Skin epidermis (tissue), 12 donors: ENCODE results near the gene DGKH.
"Not testable (repeated sequence)": the region's sequence is repeated elsewhere in the genome, so short reads cannot be mapped to it uniquely, and the experiment has no call there.

Experiments used
- H3K27ac ChIP-seq, 21 experiments: fragments of 200-600 bp; sonication (generic) in 11 of 21; one replicate each; pipeline ENCODE4 v1.5.0; 2020; ENCODE audit warnings: mild to moderate bottlenecking in 3 of 21, inconsistent platforms in 2 of 21, moderate library complexity in 2 of 21
- H3K4me3 ChIP-seq, 7 experiments: fragments of 200-600 bp; sonication (generic) in 2 of 7; one replicate each; pipeline ENCODE4 v1.5.0; 2020; ENCODE audit warnings: inconsistent platforms in 2 of 7, mild to moderate bottlenecking in 2 of 7, moderate library complexity in 1 of 7

DGKH gene

GRCh38 chr13:42146359-42146758 lies 97.9 kb downstream of the DGKH start:
- Histone ChIP-seq H3K4me3 (no peak overlapping the region), H3K27ac (no peak overlapping the region)

GRCh38 chr13:42148538-42148937 lies 100.1 kb downstream of the DGKH start:
- no peak overlapping the region for H3K27ac ChIP-seq
- H3K4me3 ChIP-seq, result no peak overlapping the region

- Histone ChIP-seq H3K4me3 (no peak overlapping the region), H3K27ac (no peak overlapping the region)
Observed at GRCh38 chr13:42149136-42149535, 100.7 kb downstream of the DGKH start.

DNA sequence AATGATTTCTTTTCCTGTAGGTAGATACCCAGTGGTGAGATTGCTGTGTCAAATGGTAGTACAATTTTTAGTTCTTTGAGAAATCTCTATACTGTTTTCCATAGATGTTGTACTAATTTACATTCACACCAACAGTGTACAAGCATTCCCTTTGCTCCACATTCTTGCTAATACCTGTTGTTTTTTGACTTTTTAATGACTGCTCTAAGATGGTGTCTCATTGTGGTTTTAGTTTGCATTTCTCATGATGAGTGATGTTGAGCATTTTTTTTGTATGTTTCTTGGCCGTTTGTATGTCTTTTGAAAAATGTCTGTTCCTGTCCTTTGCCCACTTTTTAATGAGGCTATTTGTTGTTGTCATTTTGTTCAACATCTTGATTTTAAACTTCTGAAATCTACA lies 103.3 kb downstream of the DGKH start:
- no peak overlapping the region for H3K27ac ChIP-seq
- no peak overlapping the region for H3K4me3 ChIP-seq

- H3K27ac ChIP-seq, result no peak overlapping the region
- H3K4me3 ChIP-seq, result no peak overlapping the region
Observed at GRCh38 chr13:42152495-42152894, 104.0 kb downstream of the DGKH start.

DNA sequence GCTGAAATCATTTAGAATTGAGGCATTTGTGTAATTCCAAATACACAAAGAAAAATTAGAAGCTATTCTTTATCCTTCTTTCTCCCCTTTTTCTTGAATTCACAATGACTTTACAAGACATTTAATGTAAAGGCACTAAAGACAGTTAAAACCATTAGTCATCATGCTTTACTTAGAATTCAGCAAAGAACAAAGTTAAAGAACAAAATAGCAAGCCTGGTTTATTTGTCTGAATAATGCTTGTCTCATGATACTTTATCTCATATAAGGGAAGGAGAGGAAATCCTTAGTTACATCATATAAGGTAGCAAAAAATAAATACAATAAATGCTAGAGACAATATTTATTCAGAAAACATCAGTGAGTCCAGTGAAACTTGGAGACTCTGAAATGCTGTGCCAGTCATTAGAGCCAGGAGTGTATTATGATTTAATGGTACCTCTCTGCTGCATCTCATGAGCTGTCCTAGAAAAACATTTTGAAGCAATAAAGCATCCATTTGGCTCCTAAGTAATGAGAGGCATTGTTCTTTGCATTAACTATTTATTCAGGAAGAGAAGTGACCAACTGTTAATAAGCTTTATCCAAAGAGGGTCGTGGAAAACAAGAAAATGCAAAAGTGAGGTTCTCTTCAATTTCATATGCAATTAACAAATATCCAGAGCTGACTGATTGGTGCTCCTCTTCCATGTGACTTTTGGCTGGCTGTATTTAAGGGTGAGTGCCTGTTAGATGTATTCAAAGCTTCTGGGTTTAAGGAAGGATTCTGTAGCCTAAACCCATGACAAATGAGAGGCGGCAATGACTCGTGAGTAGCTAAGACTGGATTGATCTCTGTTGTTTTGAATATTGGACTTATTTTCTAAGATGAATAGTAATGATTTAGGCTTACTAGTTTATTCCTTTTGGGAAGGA lies 105.0 kb downstream of the DGKH start:
- Histone ChIP-seq H3K27ac (no peak overlapping the region), H3K4me3 (no peak overlapping the region)

DNA sequence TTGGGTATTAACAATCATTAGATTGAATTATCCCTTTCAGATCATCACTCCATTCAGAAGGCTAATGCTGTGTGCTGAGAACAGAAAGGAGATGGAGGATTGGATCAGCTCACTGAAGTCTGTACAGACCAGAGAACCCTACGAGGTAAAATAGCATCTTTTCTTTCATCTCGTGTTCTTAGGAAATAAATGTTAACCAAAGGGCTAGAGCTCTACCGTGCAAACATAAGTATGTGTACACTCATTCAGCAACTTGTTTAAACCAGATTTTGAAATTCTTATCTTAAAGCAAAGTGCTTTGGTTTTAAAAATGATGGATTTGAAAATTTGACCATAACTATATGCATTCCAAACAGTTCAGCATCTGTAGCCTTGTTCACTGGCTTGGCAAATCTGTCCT lies 106.8 kb downstream of the DGKH start:
- H3K4me3 ChIP-seq, result no peak overlapping the region
- no peak overlapping the region for H3K27ac ChIP-seq

GRCh38 chr13:42163338-42163737 lies 114.9 kb downstream of the DGKH start:
- not testable (repeated sequence) for H3K4me3 ChIP-seq, H3K27ac ChIP-seq

DNA sequence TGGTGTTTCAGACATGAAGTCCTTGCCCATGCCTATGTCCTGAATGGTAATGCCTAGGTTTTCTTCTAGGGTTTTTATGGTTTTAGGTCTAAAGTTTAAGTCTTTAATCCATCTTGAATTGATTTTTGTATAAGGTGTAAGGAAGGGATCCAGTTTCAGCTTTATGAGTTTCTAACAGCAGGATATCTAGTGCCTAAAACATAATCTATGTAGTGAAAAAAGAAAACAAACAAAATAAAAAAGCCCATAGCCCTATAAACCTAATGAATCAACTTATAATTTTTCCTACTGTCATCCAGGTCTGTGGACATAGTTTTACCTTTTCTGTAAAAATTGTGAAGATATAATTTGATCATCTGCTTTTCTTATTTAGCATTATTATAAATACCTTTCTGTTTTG lies 115.5 kb downstream of the DGKH start:
- H3K4me3 ChIP-seq, H3K27ac ChIP-seq: not testable (repeated sequence)

DNA sequence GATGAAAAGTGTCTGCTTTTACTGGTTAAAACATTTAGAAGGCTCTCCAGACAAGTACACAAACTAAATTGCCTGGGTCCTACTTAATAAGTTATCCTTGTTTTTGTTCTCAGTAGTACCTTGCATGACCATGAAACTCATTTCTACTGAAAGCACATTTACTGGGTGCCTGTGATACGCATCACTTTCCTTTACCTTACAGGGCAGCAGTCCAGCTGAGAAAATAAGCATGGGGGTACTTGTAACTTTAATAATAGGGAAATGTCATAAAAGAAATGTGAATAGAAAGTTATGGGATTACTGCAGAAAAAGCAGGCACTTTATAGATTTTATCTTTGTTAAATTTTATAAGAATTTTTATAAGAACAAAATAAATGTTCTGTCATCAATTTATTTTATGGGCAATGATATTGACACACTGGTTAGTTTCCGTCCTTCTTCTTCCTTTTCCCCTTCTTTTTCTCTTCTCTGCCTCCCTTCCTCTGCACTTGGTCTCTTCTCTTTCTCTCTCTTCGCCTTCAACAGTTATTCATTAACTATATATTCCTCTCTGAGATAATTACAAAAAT lies 116.2 kb downstream of the DGKH start:
- Histone ChIP-seq H3K4me3 (no peak overlapping the region), H3K27ac (no peak overlapping the region)

DNA sequence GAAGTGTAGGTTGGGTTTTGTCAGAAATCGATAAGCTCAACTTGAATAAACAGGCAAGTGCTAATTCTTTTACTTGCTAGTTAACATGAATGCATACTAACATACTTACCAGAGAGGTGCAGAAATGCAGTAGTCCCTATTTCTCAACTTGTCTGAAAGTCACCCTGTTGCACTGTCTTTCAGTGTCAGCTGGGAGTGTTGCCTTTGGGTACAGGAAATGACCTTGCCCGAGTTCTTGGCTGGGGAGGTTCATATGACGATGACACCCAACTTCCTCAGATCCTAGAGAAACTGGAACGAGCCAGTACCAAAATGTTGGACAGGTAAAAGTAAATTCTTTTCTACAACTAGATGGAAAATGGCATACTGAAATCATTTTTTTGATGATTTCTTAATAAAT lies 120.0 kb downstream of the DGKH start:
- Histone ChIP-seq H3K4me3 (no peak overlapping the region), H3K27ac (no peak overlapping the region)

- Histone ChIP-seq H3K27ac (no peak overlapping the region), H3K4me3 (no peak overlapping the region)
Observed at GRCh38 chr13:42170029-42170428, 121.6 kb downstream of the DGKH start.

DNA sequence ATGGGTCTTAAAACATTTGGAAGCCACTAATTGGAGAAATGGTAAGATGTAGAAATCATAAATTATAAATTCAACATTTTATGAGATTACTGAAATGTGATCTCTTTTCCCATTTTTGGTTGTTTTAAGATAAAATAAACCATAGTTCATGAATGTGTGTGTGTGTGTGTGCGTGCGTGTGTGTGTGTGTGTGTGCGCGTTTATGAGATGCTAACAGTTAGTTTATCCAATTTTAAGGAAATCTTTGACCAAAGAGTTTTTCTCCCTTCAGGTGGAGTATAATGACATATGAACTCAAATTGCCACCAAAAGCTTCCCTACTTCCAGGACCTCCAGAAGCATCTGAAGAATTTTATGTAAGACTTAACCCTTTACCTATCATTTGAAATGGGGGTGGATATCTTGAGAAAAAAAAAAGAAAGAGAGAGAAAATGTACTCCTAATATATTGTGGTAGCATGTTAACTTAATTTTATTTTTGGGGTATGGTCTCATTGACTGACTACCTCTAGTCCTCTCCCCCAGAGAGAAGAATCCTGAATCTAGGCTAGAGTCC lies 125.4 kb downstream of the DGKH start:
- Histone ChIP-seq H3K4me3 (no peak overlapping the region), H3K27ac (no peak overlapping the region)

DNA sequence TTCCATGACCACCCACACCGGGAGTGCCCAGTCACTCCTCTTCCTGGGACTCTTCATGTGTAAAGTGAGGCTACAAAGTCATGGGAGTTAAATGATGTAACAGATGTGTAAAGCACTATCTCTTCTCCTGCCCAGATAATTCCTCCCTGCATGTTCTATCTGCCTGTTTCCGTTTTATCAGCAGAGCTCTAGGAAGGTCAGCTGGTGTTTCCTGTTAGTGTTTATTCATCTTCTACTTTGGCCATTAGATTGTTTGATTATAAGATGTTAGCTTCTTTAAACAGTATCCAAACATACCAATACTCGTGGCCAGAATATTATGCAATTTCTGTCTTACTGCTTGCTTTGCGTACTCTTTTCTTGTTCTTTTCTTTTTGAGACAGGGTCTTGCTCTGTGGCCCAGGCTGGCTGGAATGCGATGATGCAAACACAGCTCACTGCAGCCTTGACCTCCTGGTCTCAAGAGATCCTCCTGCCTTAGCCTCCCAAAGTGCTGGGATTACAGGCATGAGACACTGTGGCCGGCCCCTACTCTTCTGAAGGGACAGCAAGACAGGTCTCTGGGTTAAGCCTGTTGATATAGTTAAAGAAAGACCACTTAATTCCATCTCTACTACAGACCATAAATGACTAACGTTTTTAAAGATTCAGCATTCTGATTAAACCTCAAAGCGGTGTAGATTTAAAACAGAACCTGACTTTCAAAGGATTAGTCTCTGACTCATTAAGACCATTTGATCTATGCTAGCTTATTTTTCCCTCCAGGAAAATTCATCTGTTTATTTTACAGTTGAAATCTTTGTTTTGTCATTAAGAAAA lies 126.1 kb downstream of the DGKH start:
- H3K4me3 ChIP-seq, result no peak overlapping the region
- no peak overlapping the region for H3K27ac ChIP-seq

DNA sequence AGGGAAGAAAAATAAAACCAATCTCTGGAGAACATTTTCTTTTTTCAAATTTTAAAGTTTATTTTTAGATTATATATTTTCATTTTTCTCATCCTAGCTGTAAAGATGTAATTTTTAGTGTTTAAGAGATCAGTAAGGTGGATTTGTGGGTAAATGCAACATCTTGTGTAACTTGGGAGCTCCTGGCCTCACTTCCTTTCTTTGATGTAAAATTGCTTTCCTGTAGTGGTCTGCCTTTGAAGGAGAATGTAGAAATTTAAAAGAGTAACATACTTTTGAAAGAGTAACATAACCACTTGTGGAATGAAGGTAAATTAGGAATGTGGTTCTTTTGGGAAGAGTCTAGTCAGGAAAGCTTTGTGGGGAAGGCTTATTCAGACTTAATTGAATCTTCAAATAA lies 127.8 kb downstream of the DGKH start:
- Histone ChIP-seq H3K27ac (no peak overlapping the region), H3K4me3 (no peak overlapping the region)

- no peak overlapping the region for H3K27ac ChIP-seq
- no peak overlapping the region for H3K4me3 ChIP-seq
Observed at GRCh38 chr13:42177189-42177588, 128.7 kb downstream of the DGKH start.

- Histone ChIP-seq H3K27ac (no peak overlapping the region), H3K4me3 (no peak overlapping the region)
Observed at GRCh38 chr13:42181381-42181953, 133.0 kb downstream of the DGKH start.

DNA sequence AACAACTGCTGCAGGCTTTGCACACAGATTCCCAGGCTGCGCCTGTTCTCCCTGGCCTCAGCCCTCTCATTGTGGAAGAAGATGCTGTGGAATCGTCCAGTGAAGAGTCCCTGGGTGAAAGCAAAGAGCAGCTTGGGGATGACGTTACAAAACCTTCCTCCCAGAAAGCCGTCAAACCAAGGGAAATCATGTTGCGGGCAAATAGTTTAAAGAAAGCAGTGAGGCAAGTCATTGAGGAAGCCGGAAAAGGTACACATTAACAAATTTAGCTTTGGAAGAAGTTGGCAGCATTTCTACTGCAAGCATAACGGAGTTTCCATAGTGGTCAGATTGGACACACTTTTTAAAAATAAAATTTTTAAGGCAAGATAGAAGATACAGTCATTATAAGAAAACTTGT lies 140.6 kb downstream of the DGKH start:
- Histone ChIP-seq H3K27ac (no peak overlapping the region), H3K4me3 (no peak overlapping the region)

- H3K4me3 ChIP-seq, result no peak overlapping the region
- H3K27ac ChIP-seq, result no peak overlapping the region
Observed at GRCh38 chr13:42190529-42190928, 142.1 kb downstream of the DGKH start.
